ENCODE data around the gene PMVK. TPM values are rescaled to one million over a fixed set of nuclear protein-coding genes. Genes with fewer than 3 reads are reported as not detected.

Gene PMVK
- polyA plus RNA-seq, 3 donors, result 17.2 to 43.2 (median 41.9) TPM

GRCh38 chr1:154948079-154948478 lies 11.6 kb upstream of the PMVK start:
- Histone ChIP-seq H3K4me3 (replicated peaks in 1 of 3; ENCODE audit: low read depth in 2 of 3, low read length in 3 of 3) (no peak overlapping the region), H3K9me3 (replicated peaks in 1 of 2; ENCODE audit: control insufficient read depth in 1 of 2, insufficient read depth in 1 of 2, low read length in 2 of 2) (no peaks in the 10 kb centered on the region), H3K4me1 (ENCODE audit: control insufficient read depth in 1 of 2, insufficient read depth in 2 of 2, low read length in 2 of 2) (peaks cover 21 to 30% of the 10 kb centered on the region in 2 donors), H3K4me2 (replicated peaks; ENCODE audit: extremely low read depth, low read length, poor library complexity, severe bottlenecking) (no peak overlapping the region), H4K20me1 (ENCODE audit: insufficient read depth, low read length) (peaks cover 18% of the 10 kb centered on the region), H2AFZ (ENCODE audit: insufficient read depth, low read depth, low read length, poor library complexity, severe bottlenecking) (no peak overlapping the region), H3K27me3 (ENCODE audit: control insufficient read depth in 2 of 2, insufficient read depth in 2 of 2, low read length in 2 of 2) (no peaks in the 10 kb centered on the region), H3K79me2 (ENCODE audit: insufficient read depth, low read length) (peaks cover 7% of the 10 kb centered on the region), H3K9ac (ENCODE audit: insufficient read depth, low read length, poor library complexity, severe bottlenecking) (no peak overlapping the region), H3K27ac (ENCODE audit: low read depth in 1 of 2, low read length in 2 of 2) (no peak overlapping the region), H3K36me3 (replicated peaks in 1 of 2; ENCODE audit: control insufficient read depth in 1 of 2, insufficient read depth in 2 of 2, low read length in 2 of 2) (peaks cover 44 to 65% of the 10 kb centered on the region in 2 donors)
- H3K36me3 Mint-ChIP-seq, result peaks cover 48 to 66% of the 10 kb centered on the region in 2 donors
- H3K27ac Mint-ChIP-seq, result no peak overlapping the region
- intact Hi-C loops (cut with micrococcal nuclease), result no loop called here
- peaks cover 34% of the 10 kb centered on the region for H3K4me1 Mint-ChIP-seq
- TF ChIP-seq, protein P1, sequence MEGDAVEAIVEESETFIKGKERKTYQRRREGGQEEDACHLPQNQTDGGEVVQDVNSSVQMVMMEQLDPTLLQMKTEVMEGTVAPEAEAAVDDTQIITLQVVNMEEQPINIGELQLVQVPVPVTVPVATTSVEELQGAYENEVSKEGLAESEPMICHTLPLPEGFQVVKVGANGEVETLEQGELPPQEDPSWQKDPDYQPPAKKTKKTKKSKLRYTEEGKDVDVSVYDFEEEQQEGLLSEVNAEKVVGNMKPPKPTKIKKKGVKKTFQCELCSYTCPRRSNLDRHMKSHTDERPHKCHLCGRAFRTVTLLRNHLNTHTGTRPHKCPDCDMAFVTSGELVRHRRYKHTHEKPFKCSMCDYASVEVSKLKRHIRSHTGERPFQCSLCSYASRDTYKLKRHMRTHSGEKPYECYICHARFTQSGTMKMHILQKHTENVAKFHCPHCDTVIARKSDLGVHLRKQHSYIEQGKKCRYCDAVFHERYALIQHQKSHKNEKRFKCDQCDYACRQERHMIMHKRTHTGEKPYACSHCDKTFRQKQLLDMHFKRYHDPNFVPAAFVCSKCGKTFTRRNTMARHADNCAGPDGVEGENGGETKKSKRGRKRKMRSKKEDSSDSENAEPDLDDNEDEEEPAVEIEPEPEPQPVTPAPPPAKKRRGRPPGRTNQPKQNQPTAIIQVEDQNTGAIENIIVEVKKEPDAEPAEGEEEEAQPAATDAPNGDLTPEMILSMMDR (IDR thresholded peaks at IDR 0.05), result no peak
- 98% methylated on average over 10 of the region's 11 CpGs for WGBS (ENCODE audit: insufficient coverage)
- no peak overlapping the region for H3K4me3 Mint-ChIP-seq
- peaks cover 0 to 4% (median 0%) of the 10 kb centered on the region in 3 donors for H3K27me3 Mint-ChIP-seq (ENCODE audit: low read depth in 3 of 3)
- H3K9me3 Mint-ChIP-seq, result no peaks in the 10 kb centered on the region
- DNase-seq, result no peak

DNA sequence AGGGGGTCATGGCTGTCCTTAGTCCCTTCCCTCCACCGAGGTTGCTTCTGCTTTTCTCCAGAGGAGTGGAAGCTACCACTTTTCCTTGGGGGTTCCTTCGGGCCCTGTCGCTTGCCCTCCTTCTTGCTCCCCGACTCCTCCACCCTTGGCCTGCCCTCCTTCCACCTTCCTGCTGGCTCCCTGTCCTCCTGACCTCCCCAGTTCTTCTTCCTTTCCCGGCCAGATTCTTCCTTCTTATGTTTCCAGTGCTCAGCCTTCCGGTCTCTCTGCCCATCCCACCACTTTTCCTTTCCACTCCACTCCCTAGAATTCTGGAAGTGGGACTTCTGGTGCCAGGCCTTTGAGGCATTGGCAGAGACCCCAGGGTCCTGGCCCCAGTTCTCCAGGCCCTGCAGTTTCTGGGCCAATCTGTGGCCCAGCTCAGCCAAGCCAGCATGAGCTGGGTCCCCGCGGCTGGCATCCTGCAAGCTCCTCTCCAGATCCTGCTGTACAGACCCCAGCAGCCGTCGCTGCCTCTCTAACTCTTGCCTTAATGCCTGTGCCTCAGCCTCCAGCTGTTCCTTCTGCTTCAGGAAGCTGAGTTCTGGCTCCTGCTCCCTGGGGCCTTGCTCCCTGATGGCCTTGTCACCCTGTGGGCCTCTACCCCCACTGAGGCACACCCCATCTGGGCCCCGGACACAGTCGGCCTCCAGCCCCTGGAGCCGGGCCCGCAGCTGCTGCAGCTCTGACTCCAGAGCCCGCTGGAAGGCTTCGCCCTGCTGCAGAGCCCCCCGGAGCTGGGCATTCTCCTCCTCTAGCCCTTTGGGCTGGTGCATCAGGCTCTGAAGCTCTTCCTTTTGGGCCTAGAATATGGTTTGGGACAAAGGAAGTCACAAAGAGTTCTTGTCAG lies 9.7 kb upstream of the PMVK start:
- Mint-ChIP-seq H3K27me3 (ENCODE audit: low read depth in 3 of 3) (peaks cover 0 to 2% (median 0%) of the 10 kb centered on the region in 3 donors), H3K4me1 (peaks cover 39% of the 10 kb centered on the region), H3K4me3 (no peak overlapping the region), H3K36me3 (peaks cover 42 to 58% of the 10 kb centered on the region in 2 donors), H3K9me3 (no peaks in the 10 kb centered on the region), H3K27ac (peak overlapping the region in 1 of 7 donors; percentile 68)
- Histone ChIP-seq H3K4me1 (ENCODE audit: control insufficient read depth in 1 of 2, insufficient read depth in 2 of 2, low read length in 2 of 2) (peaks cover 35 to 39% of the 10 kb centered on the region in 2 donors), H2AFZ (ENCODE audit: insufficient read depth, low read depth, low read length, poor library complexity, severe bottlenecking) (no peak overlapping the region), H4K20me1 (ENCODE audit: insufficient read depth, low read length) (peaks cover under 1% of the 10 kb centered on the region), H3K27me3 (ENCODE audit: control insufficient read depth in 2 of 2, insufficient read depth in 2 of 2, low read length in 2 of 2) (no peaks in the 10 kb centered on the region), H3K9me3 (replicated peaks in 1 of 2; ENCODE audit: control insufficient read depth in 1 of 2, insufficient read depth in 1 of 2, low read length in 2 of 2) (no peaks in the 10 kb centered on the region), H3K36me3 (replicated peaks in 1 of 2; ENCODE audit: control insufficient read depth in 1 of 2, insufficient read depth in 2 of 2, low read length in 2 of 2) (peaks cover 40 to 58% of the 10 kb centered on the region in 2 donors), H3K9ac (ENCODE audit: insufficient read depth, low read length, poor library complexity, severe bottlenecking) (no peak overlapping the region), H3K79me2 (ENCODE audit: insufficient read depth, low read length) (no peaks in the 10 kb centered on the region), H3K27ac (ENCODE audit: low read depth in 1 of 2, low read length in 2 of 2) (no peak overlapping the region), H3K4me2 (replicated peaks; ENCODE audit: extremely low read depth, low read length, poor library complexity, severe bottlenecking) (no peak overlapping the region), H3K4me3 (replicated peaks in 1 of 3; ENCODE audit: low read depth in 2 of 3, low read length in 3 of 3) (no peak overlapping the region)
- 91% methylated on average over 16 of the region's 17 CpGs for WGBS (ENCODE audit: insufficient coverage)
- no peak for DNase-seq
- intact Hi-C loops (cut with micrococcal nuclease), result no loop called here
- TF ChIP-seq, protein P1 (IDR thresholded peaks at IDR 0.05), result no peak
